HepG2 (cell line): Measurements from ENCODE around the gene STK32B.

Experiments
- CTCF ChIP-seq: sonication (generic); formaldehyde crosslinking; IDR thresholded peaks from 2 replicates; pipeline ENCODE4 v1.5.0; 2020; ENCODE audit warnings: mild to moderate bottlenecking, missing genetic modification reagents, moderate library complexity
- ETV5 ChIP-seq: IDR thresholded peaks from 2 replicates; pipeline ENCODE4 v1.6.1; 2018; ENCODE audit warnings: missing biosample characterization, missing genetic modification reagents, inconsistent platforms, borderline replicate concordance
- EZH2 ChIP-seq: conservative IDR thresholded peaks from 2 replicates; pipeline ENCODE4 v1.6.1; 2012; ENCODE audit warnings: mild to moderate bottlenecking, low read depth, low read length, moderate library complexity
- POLR2A ChIP-seq, 2 experiments: IDR thresholded peaks; 2 replicates each; pipeline ENCODE4 v1.6.1; 2011; ENCODE audit warnings: low read depth in 2 of 2, low read length in 2 of 2, mild to moderate bottlenecking in 1 of 2, moderate library complexity in 1 of 2; ENCODE audit not compliant: insufficient read depth in 1 of 2
- TAF1 ChIP-seq: sonication (generic); formaldehyde crosslinking; IDR thresholded peaks from 2 replicates; pipeline ENCODE4 v1.4.0; 2020; ENCODE audit warnings: missing genetic modification reagents
- TCF7L2 ChIP-seq: IDR thresholded peaks from 2 replicates; pipeline ENCODE4 v1.6.1; 2011; ENCODE audit warnings: mild to moderate bottlenecking, low read depth, low read length, moderate library complexity
- XRCC5 ChIP-seq: fragments of 200-400 bp; formaldehyde crosslinking; optimal IDR thresholded peaks from 2 replicates; pipeline ENCODE3; 2017; ENCODE audit warnings: mild to moderate bottlenecking, low read length
- TF ChIP-seq, protein P1 (sequence below): IDR thresholded peaks from 2 replicates; pipeline ENCODE4 v1.6.1; 2012; ENCODE audit warnings: inconsistent platforms
- TF ChIP-seq, protein P2 (sequence below), 2 experiments: IDR thresholded peaks; 2 replicates each; pipeline ENCODE4 v1.6.1; 2011 to 2012; ENCODE audit warnings: low read length in 2 of 2, borderline replicate concordance in 1 of 2, low read depth in 1 of 2, mild to moderate bottlenecking in 1 of 2, moderate library complexity in 1 of 2

- TF ChIP-seq TCF7L2, result no peak
- TF ChIP-seq XRCC5, result no peak
- TF ChIP-seq, protein P1, sequence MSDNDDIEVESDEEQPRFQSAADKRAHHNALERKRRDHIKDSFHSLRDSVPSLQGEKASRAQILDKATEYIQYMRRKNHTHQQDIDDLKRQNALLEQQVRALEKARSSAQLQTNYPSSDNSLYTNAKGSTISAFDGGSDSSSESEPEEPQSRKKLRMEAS, result no peak
- TF ChIP-seq CTCF (CRISPR knock-in tag), result no peak
- no peak for TF ChIP-seq ETV5
- TF ChIP-seq, protein P2, sequence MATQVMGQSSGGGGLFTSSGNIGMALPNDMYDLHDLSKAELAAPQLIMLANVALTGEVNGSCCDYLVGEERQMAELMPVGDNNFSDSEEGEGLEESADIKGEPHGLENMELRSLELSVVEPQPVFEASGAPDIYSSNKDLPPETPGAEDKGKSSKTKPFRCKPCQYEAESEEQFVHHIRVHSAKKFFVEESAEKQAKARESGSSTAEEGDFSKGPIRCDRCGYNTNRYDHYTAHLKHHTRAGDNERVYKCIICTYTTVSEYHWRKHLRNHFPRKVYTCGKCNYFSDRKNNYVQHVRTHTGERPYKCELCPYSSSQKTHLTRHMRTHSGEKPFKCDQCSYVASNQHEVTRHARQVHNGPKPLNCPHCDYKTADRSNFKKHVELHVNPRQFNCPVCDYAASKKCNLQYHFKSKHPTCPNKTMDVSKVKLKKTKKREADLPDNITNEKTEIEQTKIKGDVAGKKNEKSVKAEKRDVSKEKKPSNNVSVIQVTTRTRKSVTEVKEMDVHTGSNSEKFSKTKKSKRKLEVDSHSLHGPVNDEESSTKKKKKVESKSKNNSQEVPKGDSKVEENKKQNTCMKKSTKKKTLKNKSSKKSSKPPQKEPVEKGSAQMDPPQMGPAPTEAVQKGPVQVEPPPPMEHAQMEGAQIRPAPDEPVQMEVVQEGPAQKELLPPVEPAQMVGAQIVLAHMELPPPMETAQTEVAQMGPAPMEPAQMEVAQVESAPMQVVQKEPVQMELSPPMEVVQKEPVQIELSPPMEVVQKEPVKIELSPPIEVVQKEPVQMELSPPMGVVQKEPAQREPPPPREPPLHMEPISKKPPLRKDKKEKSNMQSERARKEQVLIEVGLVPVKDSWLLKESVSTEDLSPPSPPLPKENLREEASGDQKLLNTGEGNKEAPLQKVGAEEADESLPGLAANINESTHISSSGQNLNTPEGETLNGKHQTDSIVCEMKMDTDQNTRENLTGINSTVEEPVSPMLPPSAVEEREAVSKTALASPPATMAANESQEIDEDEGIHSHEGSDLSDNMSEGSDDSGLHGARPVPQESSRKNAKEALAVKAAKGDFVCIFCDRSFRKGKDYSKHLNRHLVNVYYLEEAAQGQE (IDR thresholded peaks at IDR 0.05; ENCODE audit: borderline replicate concordance in 1 of 2, low read depth in 1 of 2, low read length in 2 of 2), result no peak
- no peak for TF ChIP-seq EZH2
- no peak for TF ChIP-seq POLR2A (IDR thresholded peaks at IDR 0.05; ENCODE audit: insufficient read depth in 1 of 2, low read depth in 2 of 2, low read length in 2 of 2)
- no peak for TF ChIP-seq TAF1 (CRISPR knock-in tag)
Measured at GRCh38 chr4:5004496-5004895, 46.8 kb upstream of the STK32B start.
